Skeletal muscle cell (primary cell): ENCODE results near the gene NUAK1.

Source experiments
- DNase-seq: peaks from one replicate; pipeline ENCODE4 v3.0.0-alpha.2; 2010; ENCODE audit warnings: low read depth
- H3K4me3 ChIP-seq: 2 replicates; pipeline ENCODE4 v1.5.1; 2011; ENCODE audit warnings: low read depth, mild to moderate bottlenecking, control low read depth, low read length, moderate library complexity

NUAK1 gene

GRCh38 chr12:106046947-106047346, 91.8 kb downstream of the NUAK1 start:
- DNase-seq: no peak
- no peak overlapping the region for H3K4me3 ChIP-seq

GRCh38 chr12:106046301-106046846, 92.4 kb downstream of the NUAK1 start:
- H3K4me3 ChIP-seq: no peak overlapping the region
- DNase-seq: no peak

GRCh38 chr12:106045251-106045674, 93.5 kb downstream of the NUAK1 start:
- no peak overlapping the region for H3K4me3 ChIP-seq
- DNase-seq: no peak

- DNase-seq: peak; percentile 12
- H3K4me3 ChIP-seq: no peak overlapping the region
Observed at GRCh38 chr12:106044773-106045172, 94.0 kb downstream of the NUAK1 start.

GRCh38 chr12:106042037-106042436, 96.7 kb downstream of the NUAK1 start:
- DNase-seq: no peak

GRCh38 chr12:106040521-106040920, 98.2 kb downstream of the NUAK1 start:
- DNase-seq: no peak
- H3K4me3 ChIP-seq: no peak overlapping the region

More at GRCh38 chr12:106042037-106042436, 96.7 kb downstream of the NUAK1 start:
- H3K4me3 ChIP-seq: no peak overlapping the region

GRCh38 chr12:106039646-106040404, 98.9 kb downstream of the NUAK1 start:
- DNase-seq: no peak
- no peak overlapping the region for H3K4me3 ChIP-seq

GRCh38 chr12:106039242-106039641, 99.5 kb downstream of the NUAK1 start:
- DNase-seq: no peak
- no peak overlapping the region for H3K4me3 ChIP-seq

GRCh38 chr12:106037524-106038298, 101.0 kb downstream of the NUAK1 start:
- DNase-seq: no peak
- no peak overlapping the region for H3K4me3 ChIP-seq

GRCh38 chr12:106035421-106035820, 103.3 kb downstream of the NUAK1 start:
- H3K4me3 ChIP-seq: no peak overlapping the region
- no peak for DNase-seq

GRCh38 chr12:106034316-106034715, 104.4 kb downstream of the NUAK1 start:
- no peak overlapping the region for H3K4me3 ChIP-seq
- no peak for DNase-seq

- no peak overlapping the region for H3K4me3 ChIP-seq
- no peak for DNase-seq
Observed at GRCh38 chr12:106033161-106033675, 105.5 kb downstream of the NUAK1 start.

- DNase-seq: no peak
- no peak overlapping the region for H3K4me3 ChIP-seq
Observed at GRCh38 chr12:106032623-106032925, 106.2 kb downstream of the NUAK1 start.

GRCh38 chr12:106031761-106032622, 106.8 kb downstream of the NUAK1 start:
- no peak for DNase-seq
- H3K4me3 ChIP-seq: no peak overlapping the region

- peak; percentile 83 for DNase-seq
Observed at GRCh38 chr12:106030210-106031071, 108.3 kb downstream of the NUAK1 start.

GRCh38 chr12:106029532-106029931, 109.2 kb downstream of the NUAK1 start:
- H3K4me3 ChIP-seq: no peak overlapping the region
- DNase-seq: no peak

More at GRCh38 chr12:106030210-106031071, 108.3 kb downstream of the NUAK1 start:
- peak overlapping the region; percentile 22 for H3K4me3 ChIP-seq

GRCh38 chr12:106027911-106028310, 110.8 kb downstream of the NUAK1 start:
- H3K4me3 ChIP-seq: no peak overlapping the region
- no peak for DNase-seq

GRCh38 chr12:106027286-106027685, 111.5 kb downstream of the NUAK1 start:
- DNase-seq: no peak
- H3K4me3 ChIP-seq: no peak overlapping the region

GRCh38 chr12:106025129-106025528, 113.6 kb downstream of the NUAK1 start:
- DNase-seq: no peak
- no peak overlapping the region for H3K4me3 ChIP-seq
